ENCODE results near the gene EVPL.

GRCh38 chr17:75998327-75998795 is 28.7 kb downstream of the EVPL start:
- TF ChIP-seq E2F5 (CRISPR knock-in tag; IDR thresholded peaks at IDR 0.05) (no peak), CTCF (IDR thresholded peaks at IDR 0.05) (no peak), FOXP1 (CRISPR knock-in tag; IDR thresholded peaks at IDR 0.05; ENCODE audit: borderline replicate concordance) (no peak), ETV6 (CRISPR knock-in tag; IDR thresholded peaks at IDR 0.05) (no peak), CREB1 (CRISPR knock-in tag; IDR thresholded peaks at IDR 0.05) (no peak), PREB (CRISPR knock-in tag; IDR thresholded peaks at IDR 0.05; ENCODE audit: borderline replicate concordance) (no peak)

Measured in WTC11 (cell line).